A549 (cell line): Measurements from ENCODE around the gene AIP. TPM values are rescaled to one million over a fixed set of nuclear protein-coding genes. Genes with fewer than 3 reads are reported as not detected.
A peak's percentile ranks its signal among the peaks of the same experiment; 100 is the strongest.

Experiments used
- ATAC-seq, 2 experiments: fragments of 200-7000 bp in 1 of 2; fragments of >200 bp in 1 of 2; cut with Nextera tagmentation in 1 of 2; cut with Tn5 transposase in 1 of 2; 3 replicates each; pipeline versions ENCODE4 v1.8.0 to v1.9.1; 2018 to 2020; ENCODE audit warnings: mild to moderate bottlenecking in 1 of 2, moderate library complexity in 1 of 2
- CTCF ChIA-PET: fragments of 300-600 bp; sonication (Branson Sonifier 250); formaldehyde crosslinking; extraction: SDS; loops from one replicate; lab custom pipeline; 2021; ENCODE audit warnings: antibody characterized with exemption, inconsistent platforms; lab: Yijun Ruan, JAX
- POLR2A ChIA-PET: fragments of 350-600 bp; formaldehyde crosslinking; extraction: SDS; loops from one replicate; lab custom pipeline; 2021; ENCODE audit warnings: antibody characterized with exemption, inconsistent platforms; lab: Yijun Ruan, JAX
- DNase-seq, 2 experiments: peaks; one replicate each; pipeline versions ENCODE4 v3.0.0 to v3.0.0-alpha.2; 2011 to 2016; ENCODE audit warnings: low read depth in 1 of 2, low spot score in 1 of 2
- FAIRE-seq: peaks from 2 replicates; lab custom pipeline; 2011; peaks lifted over from hg19 to GRCh38; lab: Jason Lieb, UNC
- H3K27ac ChIP-seq, 2 experiments: fragments of >200 bp; sonication (Bioruptor Twin); formaldehyde crosslinking; 3 replicates each; pipeline ENCODE4 v1.5.1; 2016 to 2017
- H3K4me1 ChIP-seq: fragments of >200 bp; sonication (Bioruptor Twin); formaldehyde crosslinking; 3 replicates; pipeline ENCODE4 v1.6.1; 2016
- H3K4me2 ChIP-seq: fragments of >200 bp; sonication (Bioruptor Twin); formaldehyde crosslinking; 3 replicates; pipeline ENCODE4 v1.6.1; 2016
- H3K4me3 ChIP-seq: fragments of >200 bp; sonication (Bioruptor Twin); formaldehyde crosslinking; 3 replicates; pipeline ENCODE4 v1.5.1; 2016
- H3K9me3 ChIP-seq: fragments of >200 bp; sonication (Bioruptor Twin); formaldehyde crosslinking; 3 replicates; pipeline ENCODE4 v1.6.1; 2016
- BCL3 ChIP-seq: fragments of >200 bp; sonication (Bioruptor Twin); formaldehyde crosslinking; IDR thresholded peaks from 3 replicates; pipeline ENCODE4 v1.6.1; 2016
- HEYL ChIP-seq: fragments of 250-450 bp; sonication (Bioruptor Pico); IDR thresholded peaks from 2 replicates; pipeline ENCODE4 v1.8.0; 2021; ENCODE audit warnings: mild to moderate bottlenecking, moderate library complexity
- JUN ChIP-seq, 2 experiments: fragments of >200 bp; sonication (Bioruptor Twin); formaldehyde crosslinking; IDR thresholded peaks; 2 replicates in 1 of 2; 3 replicates in 1 of 2; pipeline ENCODE4 v1.6.1; 2016 to 2017
- MAX ChIP-seq: IDR thresholded peaks from 2 replicates; pipeline ENCODE4 v1.6.1; 2012
- MYC ChIP-seq: IDR thresholded peaks from 2 replicates; pipeline ENCODE4 v1.6.1; 2012; ENCODE audit warnings: mild to moderate bottlenecking, inconsistent platforms, low read length, improper control_type of control experiment, borderline replicate concordance
- NPAS2 ChIP-seq: fragments of 250-450 bp; sonication (Bioruptor Pico); IDR thresholded peaks from 2 replicates; pipeline ENCODE4 v1.8.0; 2022; ENCODE audit warnings: mild to moderate bottlenecking, moderate library complexity, borderline replicate concordance
- PHF8 ChIP-seq: fragments of 200-600 bp; sonication (generic); IDR thresholded peaks from 2 replicates; pipeline ENCODE4 v1.6.1; 2016; ENCODE audit warnings: low read depth, mild to moderate bottlenecking, antibody characterized with exemption, moderate library complexity, borderline replicate concordance
- POLR2A ChIP-seq: IDR thresholded peaks from 2 replicates; pipeline ENCODE4 v1.6.1; 2012; ENCODE audit warnings: mild to moderate bottlenecking, low read length
- RAD21 ChIP-seq, 2 experiments: fragments of >200 bp in 1 of 2; sonication (Bioruptor Twin) in 1 of 2; formaldehyde crosslinking in 1 of 2; IDR thresholded peaks in 1 of 2; conservative IDR thresholded peaks in 1 of 2; 2 replicates in 1 of 2; 3 replicates in 1 of 2; pipeline ENCODE4 v1.6.1; 2012 to 2018; ENCODE audit warnings: inconsistent platforms in 1 of 2
- SMC3 ChIP-seq: fragments of >200 bp; sonication (Bioruptor Twin); formaldehyde crosslinking; IDR thresholded peaks from 3 replicates; pipeline ENCODE4 v1.6.1; 2018; ENCODE audit warnings: inconsistent platforms
- TFCP2L1 ChIP-seq: fragments of 250-450 bp; sonication (Bioruptor Pico); IDR thresholded peaks from 2 replicates; pipeline ENCODE4 v1.5.0; 2021; ENCODE audit warnings: mild to moderate bottlenecking
- ZC3H11A ChIP-seq: fragments of 450-650 bp; IDR thresholded peaks from 2 replicates; pipeline ENCODE4 v1.6.1; 2014; ENCODE audit warnings: antibody characterized with exemption, mild to moderate bottlenecking
- WGBS: methylation state at CpG from one replicate; pipeline ENCODE4 v1.1.6; 2017; ENCODE audit errors: missing lambda C conversion rate; 5-methylcytosine and 5-hydroxymethylcytosine counted together
- polyA plus RNA-seq, 4 experiments: library from polyadenylated mRNA; depleted of rRNA in 3 of 4; stranded (reverse); fragments of >200 nt; fragmentation: RNase III in 1 of 4; extraction: RNeasy Plus Mini Kit Qiagen cat#74134 plus additional on column Dnase treatment in 1 of 4; gene quantifications; 2 replicates in 3 of 4; 3 replicates in 1 of 4; pipeline ENCODE4 v1.2.3, GENCODE V29; 2011 to 2017
- TF ChIP-seq, protein P1 (sequence below): IDR thresholded peaks from 2 replicates; pipeline ENCODE4 v1.6.1; 2012; ENCODE audit warnings: low read depth, borderline replicate concordance
- TF ChIP-seq, protein P2 (sequence below): IDR thresholded peaks from 2 replicates; pipeline ENCODE4 v1.6.1; 2012
- TF ChIP-seq, protein P3 (sequence below): fragments of >200 bp; sonication (Bioruptor Twin); formaldehyde crosslinking; IDR thresholded peaks from 3 replicates; pipeline ENCODE4 v1.5.1; 2016

The AIP gene
- polyA plus RNA-seq, 2 of the 4 experiments (the other 2 are of a cell fraction) = 50.8 to 68.8 TPM

GRCh38 chr11:67468759-67469507, 13.9 kb upstream of the AIP start, which contains the start of gene TMEM134:
TMEM134 (minus strand) TSS chr11:67469251; CDS start chr11:67469192, 59 bp downstream.
- ChIA-PET CTCF (interaction anchor here (0.6 to 5.4 kb wide), 23 partner anchors 8 to 396 kb away, joined by 3 to 22 read pairs (median 4); partner anchors contain the start of genes CABP4, GPR152 and PPP1CA), POLR2A (interaction anchor here (0.6 to 1.9 kb wide), 4 partner anchors 26 to 67 kb away, joined by 3 to 14 read pairs (median 4); partner anchors contain the start of genes CORO1B and PPP1CA)
- TF ChIP-seq MYC (peak; percentile 71; the same call in 1 of the 2 replicates), HEYL (CRISPR knock-in tag) (no peak), BCL3 (peak; percentile 80; the same call in 2 of the 3 replicates), PHF8 (0 out of 2 replicates have a peak, but pooled peaks have one; percentile 22), RAD21 (conservative IDR thresholded peaks at IDR 0.05 in 1 of 2, IDR thresholded peaks at IDR 0.05 in 1 of 2) (peak; percentile 54 to 74), MAX (peak; percentile 74), POLR2A (peak; percentile 73), ZC3H11A (no peak), TFCP2L1 (no peak), SMC3 (peak; percentile 84), NPAS2 (CRISPR knock-in tag) (no peak), JUN (IDR thresholded peaks at IDR 0.05) (peak; percentile 67 to 94; a peak in 4 of 5 replicates)
- TF ChIP-seq, protein P1, sequence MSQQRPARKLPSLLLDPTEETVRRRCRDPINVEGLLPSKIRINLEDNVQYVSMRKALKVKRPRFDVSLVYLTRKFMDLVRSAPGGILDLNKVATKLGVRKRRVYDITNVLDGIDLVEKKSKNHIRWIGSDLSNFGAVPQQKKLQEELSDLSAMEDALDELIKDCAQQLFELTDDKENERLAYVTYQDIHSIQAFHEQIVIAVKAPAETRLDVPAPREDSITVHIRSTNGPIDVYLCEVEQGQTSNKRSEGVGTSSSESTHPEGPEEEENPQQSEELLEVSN = 0 out of 2 replicates have a peak, but pooled peaks have one; percentile 25
- TF ChIP-seq, protein P2, sequence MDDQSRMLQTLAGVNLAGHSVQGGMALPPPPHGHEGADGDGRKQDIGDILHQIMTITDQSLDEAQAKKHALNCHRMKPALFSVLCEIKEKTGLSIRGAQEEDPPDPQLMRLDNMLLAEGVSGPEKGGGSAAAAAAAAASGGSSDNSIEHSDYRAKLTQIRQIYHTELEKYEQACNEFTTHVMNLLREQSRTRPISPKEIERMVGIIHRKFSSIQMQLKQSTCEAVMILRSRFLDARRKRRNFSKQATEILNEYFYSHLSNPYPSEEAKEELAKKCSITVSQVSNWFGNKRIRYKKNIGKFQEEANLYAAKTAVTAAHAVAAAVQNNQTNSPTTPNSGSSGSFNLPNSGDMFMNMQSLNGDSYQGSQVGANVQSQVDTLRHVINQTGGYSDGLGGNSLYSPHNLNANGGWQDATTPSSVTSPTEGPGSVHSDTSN = peak; percentile 56; the same call in 1 of the 2 replicates
- TF ChIP-seq, protein P3, sequence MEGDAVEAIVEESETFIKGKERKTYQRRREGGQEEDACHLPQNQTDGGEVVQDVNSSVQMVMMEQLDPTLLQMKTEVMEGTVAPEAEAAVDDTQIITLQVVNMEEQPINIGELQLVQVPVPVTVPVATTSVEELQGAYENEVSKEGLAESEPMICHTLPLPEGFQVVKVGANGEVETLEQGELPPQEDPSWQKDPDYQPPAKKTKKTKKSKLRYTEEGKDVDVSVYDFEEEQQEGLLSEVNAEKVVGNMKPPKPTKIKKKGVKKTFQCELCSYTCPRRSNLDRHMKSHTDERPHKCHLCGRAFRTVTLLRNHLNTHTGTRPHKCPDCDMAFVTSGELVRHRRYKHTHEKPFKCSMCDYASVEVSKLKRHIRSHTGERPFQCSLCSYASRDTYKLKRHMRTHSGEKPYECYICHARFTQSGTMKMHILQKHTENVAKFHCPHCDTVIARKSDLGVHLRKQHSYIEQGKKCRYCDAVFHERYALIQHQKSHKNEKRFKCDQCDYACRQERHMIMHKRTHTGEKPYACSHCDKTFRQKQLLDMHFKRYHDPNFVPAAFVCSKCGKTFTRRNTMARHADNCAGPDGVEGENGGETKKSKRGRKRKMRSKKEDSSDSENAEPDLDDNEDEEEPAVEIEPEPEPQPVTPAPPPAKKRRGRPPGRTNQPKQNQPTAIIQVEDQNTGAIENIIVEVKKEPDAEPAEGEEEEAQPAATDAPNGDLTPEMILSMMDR = peak; percentile 53
- peak within 1 kb of the TSS; percentile 82 for H3K4me2 ChIP-seq
- no peak for FAIRE-seq
- peak; percentile 75 to 78 for ATAC-seq
- DNase-seq = peak; percentile 81 to 94
- peak within 1 kb of the TSS; percentile 83 to 97 for H3K27ac ChIP-seq
- no peaks in the 10 kb centered on the region for H3K9me3 ChIP-seq
- WGBS = 0% methylated on average over 13 of the region's 76 CpGs
- H3K4me3 ChIP-seq = peak within 1 kb of the TSS; percentile 67
- peaks cover 30% of the 10 kb centered on the region for H3K4me1 ChIP-seq

GRCh38 chr11:67469508-67469811, 13.4 kb upstream of the AIP start:
- ChIA-PET CTCF (interaction anchor here (0.6 to 5.4 kb wide), 15 partner anchors 11 to 118 kb away, joined by 3 to 22 read pairs (median 4); partner anchors contain the start of gene PPP1CA), POLR2A (interaction anchor here (0.6 to 1.9 kb wide), 3 partner anchors 25 to 68 kb away, joined by 3 to 14 read pairs (median 5); partner anchors contain the start of gene PPP1CA)
- WGBS = 21% methylated on average over 9 of the region's 9 CpGs
- FAIRE-seq = no peak
- Histone ChIP-seq H3K4me1 (peaks cover 25% of the 10 kb centered on the region), H3K4me2 (peak overlapping the region; percentile 82), H3K9me3 (no peaks in the 10 kb centered on the region), H3K4me3 (peak overlapping the region; percentile 67), H3K27ac (peak overlapping the region; percentile 83 to 97)
- no peak for TF ChIP-seq RAD21 (conservative IDR thresholded peaks at IDR 0.05 in 1 of 2, IDR thresholded peaks at IDR 0.05 in 1 of 2)
- TF ChIP-seq PHF8 = peak; percentile 59; the same call in 1 of the 2 replicates
- no peak for ATAC-seq
- no peak for DNase-seq
